GM21367 (cell line): ENCODE results near the gene SSR4.

Source experiments
- ATAC-seq: cut with Tn5 transposase; IDR thresholded peaks from one replicate; pipeline ENCODE4 v1.9.1; 2021; ENCODE audit not compliant: unreplicated experiment

Gene SSR4

GRCh38 chrX:153780678-153781427, 13.6 kb upstream of the SSR4 start, which contains the start of gene SRPK3:
Gene SRPK3, plus strand, starts transcription at chrX:153781041. Its CDS starts 46 bp downstream, at chrX:153781087.
- no peak for ATAC-seq

DNA sequence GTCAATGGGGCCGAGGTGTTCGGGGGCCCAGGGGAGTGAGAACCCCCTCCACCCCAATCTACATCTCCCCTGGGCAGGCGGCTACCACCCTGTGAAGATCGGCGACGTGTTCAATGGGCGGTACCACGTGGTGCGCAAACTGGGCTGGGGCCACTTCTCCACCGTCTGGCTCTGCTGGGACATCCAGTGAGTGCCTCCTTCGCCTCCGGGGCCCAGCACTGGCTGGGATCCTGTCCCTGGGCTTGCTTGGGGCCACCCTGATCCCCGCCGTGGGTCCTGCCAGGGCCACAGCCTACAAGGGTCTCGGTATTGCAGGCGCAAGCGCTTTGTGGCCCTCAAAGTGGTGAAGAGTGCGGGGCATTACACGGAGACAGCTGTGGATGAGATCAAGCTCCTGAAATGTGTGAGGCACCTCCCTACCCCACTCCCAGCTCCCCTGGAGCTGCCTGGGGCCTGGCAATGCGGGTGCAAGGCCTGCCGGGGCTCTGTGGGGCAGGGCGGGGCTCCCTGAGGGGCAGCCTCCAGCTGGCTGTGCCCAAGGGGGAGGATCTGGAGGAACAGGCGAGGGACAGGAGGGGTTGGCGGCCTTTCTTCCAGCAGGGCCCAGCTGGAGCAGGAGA, 12.9 kb upstream of the SSR4 start:
- no peak for ATAC-seq

- ATAC-seq, result no peak
Measured at GRCh38 chrX:153782313-153782712, 12.2 kb upstream of the SSR4 start.

DNA sequence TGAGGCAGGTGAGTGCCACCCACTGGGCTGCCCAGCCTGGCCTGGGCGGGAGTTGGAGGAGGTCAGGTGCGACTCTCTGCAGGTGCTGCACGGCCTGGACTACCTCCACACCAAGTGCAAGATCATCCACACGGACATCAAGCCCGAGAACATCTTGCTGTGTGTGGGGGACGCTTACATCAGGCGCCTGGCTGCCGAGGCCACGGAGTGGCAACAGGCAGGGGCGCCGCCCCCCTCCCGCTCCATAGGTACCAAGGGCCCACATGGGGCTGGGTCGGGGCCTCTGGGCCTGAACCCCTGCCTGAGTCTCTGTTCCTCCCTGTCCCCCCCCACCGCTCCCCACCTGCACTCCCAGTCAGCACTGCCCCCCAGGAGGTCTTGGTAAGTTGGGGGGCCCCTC, 11.6 kb upstream of the SSR4 start:
- ATAC-seq, result no peak

- ATAC-seq, result no peak
Measured at GRCh38 chrX:153783378-153784013, 11.0 kb upstream of the SSR4 start.

- no peak for ATAC-seq
Measured at GRCh38 chrX:153784325-153784967, 10.0 kb upstream of the SSR4 start.

GRCh38 chrX:153786669-153787068, 7.8 kb upstream of the SSR4 start:
- no peak for ATAC-seq

GRCh38 chrX:153789654-153790053, 4.8 kb upstream of the SSR4 start:
- no peak for ATAC-seq

GRCh38 chrX:153791104-153791852, 3.2 kb upstream of the SSR4 start:
- no peak for ATAC-seq

- ATAC-seq, result no peak
Measured at GRCh38 chrX:153792368-153792767, 2.1 kb upstream of the SSR4 start.

DNA sequence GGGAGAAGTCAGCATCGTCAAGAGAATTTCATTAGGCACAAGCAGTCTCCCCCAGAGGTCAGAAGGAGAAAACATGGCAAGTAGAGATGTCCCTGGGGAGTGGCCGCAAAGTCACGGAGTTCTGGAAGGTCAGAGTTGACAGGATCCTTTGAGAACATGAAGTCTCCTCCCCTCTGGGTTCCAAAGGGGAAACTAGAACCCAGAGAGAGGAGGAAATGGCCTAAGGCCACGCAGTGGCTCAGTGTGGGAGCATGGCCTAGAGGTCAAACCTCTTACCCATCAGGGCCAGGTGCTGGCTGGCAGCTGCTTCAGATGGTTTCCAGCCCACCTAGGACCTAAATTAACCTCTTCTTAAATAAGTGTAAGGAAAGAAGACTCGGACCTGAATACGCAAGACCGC, 1.2 kb upstream of the SSR4 start:
- no peak for ATAC-seq

- no peak for ATAC-seq
Measured at GRCh38 chrX:153794897-153795816, 689 bp downstream of the SSR4 start.

DNA sequence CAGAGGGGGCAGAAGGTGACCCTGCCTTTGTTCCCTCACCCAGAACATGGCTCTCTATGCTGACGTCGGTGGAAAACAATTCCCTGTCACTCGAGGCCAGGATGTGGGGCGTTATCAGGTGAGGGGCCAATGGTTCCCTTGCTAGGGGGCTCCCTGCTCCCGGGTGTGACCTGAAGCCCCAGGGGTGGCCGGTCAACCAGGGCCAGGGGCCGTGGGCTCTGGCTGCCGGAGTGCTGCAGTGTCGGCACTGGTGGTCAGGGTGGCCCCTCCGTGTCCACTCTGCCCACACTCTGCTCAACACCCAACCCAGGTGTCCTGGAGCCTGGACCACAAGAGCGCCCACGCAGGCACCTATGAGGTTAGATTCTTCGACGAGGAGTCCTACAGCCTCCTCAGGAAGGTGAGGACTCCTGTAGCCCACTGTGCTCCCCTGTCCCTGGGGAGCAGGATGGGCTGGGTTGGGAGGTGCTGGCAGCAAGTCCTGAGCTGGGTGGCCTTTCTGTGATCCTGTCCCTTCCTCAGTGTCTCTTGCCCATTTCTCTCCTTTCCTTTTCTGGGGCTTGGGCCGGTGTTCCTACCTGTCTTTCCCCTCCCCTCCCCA, 3.0 kb downstream of the SSR4 start:
- no peak for ATAC-seq

GRCh38 chrX:153799326-153799725, 4.9 kb downstream of the SSR4 start:
- no peak for ATAC-seq

GRCh38 chrX:153800177-153800722, 5.8 kb downstream of the SSR4 start:
- no peak for ATAC-seq

DNA sequence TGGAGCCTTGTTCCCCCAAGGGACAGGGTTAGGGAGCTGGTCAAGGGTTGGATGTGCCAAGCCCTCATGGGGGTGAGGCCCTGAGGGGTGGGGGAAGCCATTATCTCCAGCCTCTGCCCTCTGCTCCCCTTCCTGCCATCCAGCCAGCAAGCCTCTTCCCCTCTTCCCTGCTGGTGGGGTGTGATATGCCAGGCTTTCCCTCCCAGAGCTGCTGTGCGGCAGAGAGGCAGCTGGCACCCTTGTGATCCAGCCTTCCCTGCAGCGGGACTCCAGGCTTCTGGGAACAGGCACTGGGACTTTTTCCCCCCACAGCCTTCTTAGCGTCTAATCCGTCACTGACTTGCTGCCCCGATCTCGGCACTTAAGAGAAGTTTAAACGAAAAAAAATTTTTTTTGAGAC, 6.3 kb downstream of the SSR4 start:
- ATAC-seq, result no peak

GRCh38 chrX:153801669-153802068, 7.2 kb downstream of the SSR4 start:
- ATAC-seq, result no peak

GRCh38 chrX:153802513-153803045, 8.1 kb downstream of the SSR4 start:
- ATAC-seq, result no peak
